Liver (tissue), 9 donors: ENCODE results near the gene MEIS2. TPM values are rescaled to one million over a fixed set of nuclear protein-coding genes. Genes with fewer than 3 reads are reported as not detected.

Source experiments
- DNase-seq: peaks from one replicate; pipeline ENCODE4 v3.0.0-alpha.2; 2017; ENCODE audit warnings: low spot score
- H3K27ac ChIP-seq, 2 donors: one replicate each; pipeline ENCODE4 v1.7.0; 2013; ENCODE audit warnings: inconsistent platforms in 2 of 2, low read length in 2 of 2, control low read depth in 1 of 2, low read depth in 1 of 2, mild to moderate bottlenecking in 1 of 2
- H3K27me3 ChIP-seq, 4 donors: one replicate each; pipeline versions ENCODE4 v1.6.1 to v1.7.0; 2013; ENCODE audit warnings: low read length in 3 of 4, inconsistent platforms in 1 of 4, mild to moderate bottlenecking in 1 of 4, moderate library complexity in 1 of 4; ENCODE audit not compliant: control insufficient read depth in 4 of 4, insufficient read depth in 4 of 4
- H3K36me3 ChIP-seq, 4 donors: one replicate each; pipeline versions ENCODE4 v1.6.1 to v1.7.0; 2013; ENCODE audit warnings: low read length in 3 of 4, mild to moderate bottlenecking in 3 of 4, low read depth in 1 of 4, moderate library complexity in 1 of 4; ENCODE audit not compliant: control insufficient read depth in 4 of 4, insufficient read depth in 3 of 4
- H3K4me1 ChIP-seq, 4 donors: one replicate each; pipeline versions ENCODE4 v1.6.1 to v1.7.0; 2013; ENCODE audit warnings: low read length in 3 of 4, mild to moderate bottlenecking in 3 of 4, moderate library complexity in 1 of 4; ENCODE audit not compliant: control insufficient read depth in 4 of 4, insufficient read depth in 4 of 4
- H3K4me3 ChIP-seq, 3 donors: one replicate each; pipeline versions ENCODE4 v1.6.1 to v1.7.0; 2013; ENCODE audit warnings: low read length in 3 of 3, control low read depth in 1 of 3, low read depth in 1 of 3, mild to moderate bottlenecking in 1 of 3
- H3K9ac ChIP-seq, 2 donors: one replicate each; pipeline ENCODE4 v1.7.0; 2013; ENCODE audit warnings: low read length in 2 of 2, mild to moderate bottlenecking in 2 of 2, moderate library complexity in 2 of 2, control low read depth in 1 of 2, low read depth in 1 of 2
- H3K9me3 ChIP-seq, 4 donors: one replicate each; pipeline versions ENCODE4 v1.6.1 to v1.7.0; 2013; ENCODE audit warnings: low read length in 3 of 4; ENCODE audit not compliant: control insufficient read depth in 4 of 4
- EGR1 ChIP-seq, 2 donors: IDR thresholded peaks; 2 replicates each; pipeline ENCODE4 v1.6.1; 2016 to 2018; ENCODE audit warnings: antibody characterized with exemption in 2 of 2, low read depth in 2 of 2
- FOXA1 ChIP-seq: IDR thresholded peaks from 2 replicates; pipeline ENCODE4 v1.6.1; 2016; ENCODE audit warnings: antibody characterized with exemption
- FOXA2 ChIP-seq: IDR thresholded peaks from 2 replicates; pipeline ENCODE4 v1.6.1; 2016; ENCODE audit warnings: antibody characterized with exemption
- GABPA ChIP-seq, 2 donors: IDR thresholded peaks in 1 of 2; conservative IDR thresholded peaks in 1 of 2; 2 replicates each; pipeline ENCODE4 v1.6.1; 2016; ENCODE audit warnings: antibody characterized with exemption in 2 of 2, mild to moderate bottlenecking in 1 of 2, moderate library complexity in 1 of 2
- HNF4A ChIP-seq, 2 donors: conservative IDR thresholded peaks; 2 replicates each; pipeline ENCODE4 v1.6.1; 2016; ENCODE audit warnings: antibody characterized with exemption in 2 of 2, mild to moderate bottlenecking in 2 of 2
- HNF4G ChIP-seq: IDR thresholded peaks from 2 replicates; pipeline ENCODE4 v1.6.1; 2016; ENCODE audit warnings: antibody characterized with exemption
- JUND ChIP-seq, 2 donors: IDR thresholded peaks; 2 replicates each; pipeline ENCODE4 v1.6.1; 2016; ENCODE audit warnings: antibody characterized with exemption in 2 of 2
- NR2F2 ChIP-seq: IDR thresholded peaks from 2 replicates; pipeline ENCODE4 v1.6.1; 2016; ENCODE audit warnings: antibody characterized with exemption
- RAD21 ChIP-seq, 2 donors: IDR thresholded peaks; 2 replicates each; pipeline ENCODE4 v1.6.1; 2016; ENCODE audit warnings: antibody characterized with exemption in 2 of 2, mild to moderate bottlenecking in 2 of 2
- RXRA ChIP-seq, 2 donors: IDR thresholded peaks; 2 replicates each; pipeline ENCODE4 v1.6.1; 2017 to 2018; ENCODE audit warnings: antibody characterized with exemption in 2 of 2, mild to moderate bottlenecking in 1 of 2
- SP1 ChIP-seq: IDR thresholded peaks from 2 replicates; pipeline ENCODE4 v1.6.1; 2018; ENCODE audit warnings: antibody characterized with exemption, mild to moderate bottlenecking
- TAF1 ChIP-seq: conservative IDR thresholded peaks from 2 replicates; pipeline ENCODE4 v1.6.1; 2016; ENCODE audit warnings: antibody characterized with exemption, mild to moderate bottlenecking
- YY1 ChIP-seq: IDR thresholded peaks from 2 replicates; pipeline ENCODE4 v1.6.1; 2016; ENCODE audit warnings: antibody characterized with exemption, mild to moderate bottlenecking
- WGBS: extraction: QIAGEN DNeasy Blood & Tissue Kit; methylation state at CpG from one replicate; pipeline ENCODE4 v1.1.7; 2013; 5-methylcytosine and 5-hydroxymethylcytosine counted together
- polyA plus RNA-seq, 2 donors: library from polyadenylated mRNA; stranded (reverse) in 1 of 2; unstranded in 1 of 2; fragments of 200-250 nt in 1 of 2; fragments of >200 nt in 1 of 2; fragmentation: Nextera tagmentation in 1 of 2; extraction: Ambion mirVana in 1 of 2; gene quantifications; one replicate each; pipeline versions ENCODE4 v1.2.1 to v1.2.3, GENCODE V29; 2013 to 2015
- total RNA-seq, 2 donors: library from RNA; depleted of rRNA; stranded (reverse); fragments of >200 nt; gene quantifications; one replicate each; pipeline ENCODE4 v1.2.3, GENCODE V29; 2014
- TF ChIP-seq, protein P1 (sequence below): IDR thresholded peaks from 2 replicates; pipeline ENCODE4 v1.6.1; 2016; ENCODE audit warnings: antibody characterized with exemption, mild to moderate bottlenecking
- TF ChIP-seq, protein P2 (sequence below): IDR thresholded peaks from 2 replicates; pipeline ENCODE4 v1.6.1; 2016; ENCODE audit warnings: antibody characterized with exemption
- TF ChIP-seq, protein P3 (sequence below): IDR thresholded peaks from 2 replicates; pipeline ENCODE4 v1.6.1; 2016; ENCODE audit warnings: antibody characterized with exemption
- TF ChIP-seq, protein P4 (sequence below): fragments of 150-350 bp; IDR thresholded peaks from 2 replicates; pipeline ENCODE4 v1.5.1; 2017; ENCODE audit warnings: improper control_type of control experiment, low read depth, low read length; ENCODE audit not compliant: missing input control
- TF ChIP-seq, protein P5 (sequence below): IDR thresholded peaks from 2 replicates; pipeline ENCODE4 v1.6.1; 2016; ENCODE audit warnings: antibody characterized with exemption
- donor health status: healthy.
- donor health status: healthy.
- donor health status: healthy.
- donor health status: healthy.
- donor health status: healthy.

The MEIS2 gene
- total and polyA plus RNA-seq, 4 donors = 3.9 to 12.6 (median 7.6) TPM

DNA sequence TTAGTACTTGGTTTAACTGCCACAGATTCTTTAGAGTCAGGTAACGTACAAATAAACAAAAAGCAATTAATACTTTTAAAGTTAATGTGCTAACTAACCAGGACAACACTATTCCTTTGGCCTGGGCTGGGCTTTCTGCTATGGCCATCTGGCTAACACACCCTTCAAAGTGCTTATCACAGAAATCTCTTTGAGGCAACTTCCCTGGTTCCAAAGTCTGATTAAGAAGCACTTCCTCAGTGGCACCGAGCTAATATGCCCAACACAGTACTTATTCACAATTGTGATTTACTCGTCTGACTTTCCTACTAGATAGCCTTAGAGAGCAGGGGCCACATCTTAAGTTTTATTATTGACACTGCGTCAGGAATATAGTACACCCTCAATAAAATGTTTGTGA lies 191.4 kb downstream of the MEIS2 start:
- H3K27ac ChIP-seq = no peak overlapping the region
- DNase-seq = no peak
- no peaks in the 10 kb centered on the region for H3K27me3 ChIP-seq
- H3K4me3 ChIP-seq = no peak overlapping the region
- H3K9ac ChIP-seq = no peak overlapping the region
- TF ChIP-seq GABPA (IDR thresholded peaks at IDR 0.05 in 1 of 2, conservative IDR thresholded peaks at IDR 0.05 in 1 of 2) (no peak), SP1 (no peak), TAF1 (no peak), RXRA (IDR thresholded peaks at IDR 0.05) (no peak), NR2F2 (no peak), YY1 (no peak), FOXA1 (no peak), JUND (IDR thresholded peaks at IDR 0.05) (no peak), HNF4A (conservative IDR thresholded peaks at IDR 0.05) (no peak), EGR1 (IDR thresholded peaks at IDR 0.05; ENCODE audit: low read depth in 2 of 2) (no peak), HNF4G (no peak)
- TF ChIP-seq, protein P1, sequence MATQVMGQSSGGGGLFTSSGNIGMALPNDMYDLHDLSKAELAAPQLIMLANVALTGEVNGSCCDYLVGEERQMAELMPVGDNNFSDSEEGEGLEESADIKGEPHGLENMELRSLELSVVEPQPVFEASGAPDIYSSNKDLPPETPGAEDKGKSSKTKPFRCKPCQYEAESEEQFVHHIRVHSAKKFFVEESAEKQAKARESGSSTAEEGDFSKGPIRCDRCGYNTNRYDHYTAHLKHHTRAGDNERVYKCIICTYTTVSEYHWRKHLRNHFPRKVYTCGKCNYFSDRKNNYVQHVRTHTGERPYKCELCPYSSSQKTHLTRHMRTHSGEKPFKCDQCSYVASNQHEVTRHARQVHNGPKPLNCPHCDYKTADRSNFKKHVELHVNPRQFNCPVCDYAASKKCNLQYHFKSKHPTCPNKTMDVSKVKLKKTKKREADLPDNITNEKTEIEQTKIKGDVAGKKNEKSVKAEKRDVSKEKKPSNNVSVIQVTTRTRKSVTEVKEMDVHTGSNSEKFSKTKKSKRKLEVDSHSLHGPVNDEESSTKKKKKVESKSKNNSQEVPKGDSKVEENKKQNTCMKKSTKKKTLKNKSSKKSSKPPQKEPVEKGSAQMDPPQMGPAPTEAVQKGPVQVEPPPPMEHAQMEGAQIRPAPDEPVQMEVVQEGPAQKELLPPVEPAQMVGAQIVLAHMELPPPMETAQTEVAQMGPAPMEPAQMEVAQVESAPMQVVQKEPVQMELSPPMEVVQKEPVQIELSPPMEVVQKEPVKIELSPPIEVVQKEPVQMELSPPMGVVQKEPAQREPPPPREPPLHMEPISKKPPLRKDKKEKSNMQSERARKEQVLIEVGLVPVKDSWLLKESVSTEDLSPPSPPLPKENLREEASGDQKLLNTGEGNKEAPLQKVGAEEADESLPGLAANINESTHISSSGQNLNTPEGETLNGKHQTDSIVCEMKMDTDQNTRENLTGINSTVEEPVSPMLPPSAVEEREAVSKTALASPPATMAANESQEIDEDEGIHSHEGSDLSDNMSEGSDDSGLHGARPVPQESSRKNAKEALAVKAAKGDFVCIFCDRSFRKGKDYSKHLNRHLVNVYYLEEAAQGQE = no peak
- TF ChIP-seq, protein P2, sequence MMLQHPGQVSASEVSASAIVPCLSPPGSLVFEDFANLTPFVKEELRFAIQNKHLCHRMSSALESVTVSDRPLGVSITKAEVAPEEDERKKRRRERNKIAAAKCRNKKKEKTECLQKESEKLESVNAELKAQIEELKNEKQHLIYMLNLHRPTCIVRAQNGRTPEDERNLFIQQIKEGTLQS = no peak
- TF ChIP-seq, protein P3, sequence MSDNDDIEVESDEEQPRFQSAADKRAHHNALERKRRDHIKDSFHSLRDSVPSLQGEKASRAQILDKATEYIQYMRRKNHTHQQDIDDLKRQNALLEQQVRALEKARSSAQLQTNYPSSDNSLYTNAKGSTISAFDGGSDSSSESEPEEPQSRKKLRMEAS = no peak
- no peaks in the 10 kb centered on the region for H3K9me3 ChIP-seq
- H3K36me3 ChIP-seq = no peaks in the 10 kb centered on the region
- WGBS = 87% methylated on average over 4 of the region's 4 CpGs
- H3K4me1 ChIP-seq = peaks cover 0 to 2% (median under 1%) of the 10 kb centered on the region in 4 donors

DNA sequence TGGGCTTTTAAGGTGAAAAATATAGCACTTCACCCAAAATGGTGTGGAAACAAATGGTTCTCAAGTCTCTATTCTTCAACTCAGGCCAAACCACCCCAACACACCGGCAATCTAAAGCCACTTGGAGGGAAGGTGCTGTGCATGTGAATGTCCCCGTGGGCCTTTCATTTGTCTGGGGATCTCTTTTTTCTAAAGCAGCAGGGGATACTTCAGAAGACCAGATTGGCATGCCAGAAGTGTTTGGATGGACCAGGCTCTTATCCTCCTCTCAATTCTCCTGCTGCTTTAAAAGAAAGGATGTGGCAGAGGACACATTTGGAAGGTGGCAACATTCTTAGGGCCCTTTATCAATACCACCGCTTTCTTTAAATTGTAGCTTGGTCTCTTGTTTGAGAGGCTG lies 193.1 kb downstream of the MEIS2 start:
- TF ChIP-seq GABPA (IDR thresholded peaks at IDR 0.05 in 1 of 2, conservative IDR thresholded peaks at IDR 0.05 in 1 of 2) (no peak), HNF4A (conservative IDR thresholded peaks at IDR 0.05) (no peak), JUND (IDR thresholded peaks at IDR 0.05) (no peak), NR2F2 (no peak), TAF1 (no peak), RXRA (IDR thresholded peaks at IDR 0.05) (no peak), SP1 (no peak), FOXA1 (no peak), EGR1 (IDR thresholded peaks at IDR 0.05; ENCODE audit: low read depth in 2 of 2) (no peak), RAD21 (IDR thresholded peaks at IDR 0.05) (no peak), FOXA2 (no peak), HNF4G (no peak)
- TF ChIP-seq, protein P3 = no peak
- TF ChIP-seq, protein P4, sequence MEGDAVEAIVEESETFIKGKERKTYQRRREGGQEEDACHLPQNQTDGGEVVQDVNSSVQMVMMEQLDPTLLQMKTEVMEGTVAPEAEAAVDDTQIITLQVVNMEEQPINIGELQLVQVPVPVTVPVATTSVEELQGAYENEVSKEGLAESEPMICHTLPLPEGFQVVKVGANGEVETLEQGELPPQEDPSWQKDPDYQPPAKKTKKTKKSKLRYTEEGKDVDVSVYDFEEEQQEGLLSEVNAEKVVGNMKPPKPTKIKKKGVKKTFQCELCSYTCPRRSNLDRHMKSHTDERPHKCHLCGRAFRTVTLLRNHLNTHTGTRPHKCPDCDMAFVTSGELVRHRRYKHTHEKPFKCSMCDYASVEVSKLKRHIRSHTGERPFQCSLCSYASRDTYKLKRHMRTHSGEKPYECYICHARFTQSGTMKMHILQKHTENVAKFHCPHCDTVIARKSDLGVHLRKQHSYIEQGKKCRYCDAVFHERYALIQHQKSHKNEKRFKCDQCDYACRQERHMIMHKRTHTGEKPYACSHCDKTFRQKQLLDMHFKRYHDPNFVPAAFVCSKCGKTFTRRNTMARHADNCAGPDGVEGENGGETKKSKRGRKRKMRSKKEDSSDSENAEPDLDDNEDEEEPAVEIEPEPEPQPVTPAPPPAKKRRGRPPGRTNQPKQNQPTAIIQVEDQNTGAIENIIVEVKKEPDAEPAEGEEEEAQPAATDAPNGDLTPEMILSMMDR = no peak
- TF ChIP-seq, protein P1 = no peak
- TF ChIP-seq, protein P5, sequence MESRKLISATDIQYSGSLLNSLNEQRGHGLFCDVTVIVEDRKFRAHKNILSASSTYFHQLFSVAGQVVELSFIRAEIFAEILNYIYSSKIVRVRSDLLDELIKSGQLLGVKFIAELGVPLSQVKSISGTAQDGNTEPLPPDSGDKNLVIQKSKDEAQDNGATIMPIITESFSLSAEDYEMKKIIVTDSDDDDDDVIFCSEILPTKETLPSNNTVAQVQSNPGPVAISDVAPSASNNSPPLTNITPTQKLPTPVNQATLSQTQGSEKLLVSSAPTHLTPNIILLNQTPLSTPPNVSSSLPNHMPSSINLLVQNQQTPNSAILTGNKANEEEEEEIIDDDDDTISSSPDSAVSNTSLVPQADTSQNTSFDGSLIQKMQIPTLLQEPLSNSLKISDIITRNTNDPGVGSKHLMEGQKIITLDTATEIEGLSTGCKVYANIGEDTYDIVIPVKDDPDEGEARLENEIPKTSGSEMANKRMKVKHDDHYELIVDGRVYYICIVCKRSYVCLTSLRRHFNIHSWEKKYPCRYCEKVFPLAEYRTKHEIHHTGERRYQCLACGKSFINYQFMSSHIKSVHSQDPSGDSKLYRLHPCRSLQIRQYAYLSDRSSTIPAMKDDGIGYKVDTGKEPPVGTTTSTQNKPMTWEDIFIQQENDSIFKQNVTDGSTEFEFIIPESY = no peak
- Histone ChIP-seq H3K4me1 (no peaks in the 10 kb centered on the region), H3K27me3 (no peaks in the 10 kb centered on the region), H3K27ac (no peak overlapping the region), H3K36me3 (no peaks in the 10 kb centered on the region), H3K4me3 (no peak overlapping the region), H3K9ac (no peak overlapping the region), H3K9me3 (no peaks in the 10 kb centered on the region)
- DNase-seq = no peak
- WGBS = 90% methylated on average over 3 of the region's 3 CpGs
